ENCODE measurements around the gene CYBRD1.

The CYBRD1 gene

GRCh38 chr2:171554991-171555615, 32.8 kb downstream of the CYBRD1 start:
- DNase-seq (ENCODE audit: low read depth): no peak

GRCh38 chr2:171557363-171557762, 35.1 kb downstream of the CYBRD1 start:
- DNase-seq (ENCODE audit: low read depth): no peak

GRCh38 chr2:171563301-171563700, 41.0 kb downstream of the CYBRD1 start:
- DNase-seq (ENCODE audit: low read depth): no peak

DNA sequence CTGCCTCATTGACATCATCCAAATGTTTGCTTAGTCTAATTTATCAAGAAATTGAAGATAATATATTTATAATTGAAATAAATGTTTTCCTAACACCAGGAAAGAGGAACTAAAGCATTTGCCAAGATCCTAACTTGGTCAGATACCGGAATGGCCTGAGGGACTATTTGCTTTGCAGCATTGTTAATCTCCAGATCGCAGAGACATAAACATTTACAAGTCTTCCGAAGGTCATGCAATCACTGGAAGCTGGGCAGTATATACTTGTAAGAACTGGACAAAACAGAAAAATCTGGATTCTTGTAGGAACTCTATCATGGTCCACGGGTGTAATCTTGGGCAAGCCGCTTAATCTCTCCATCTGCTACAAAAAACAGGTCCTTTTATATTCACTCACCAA, 42.2 kb downstream of the CYBRD1 start:
- DNase-seq (ENCODE audit: low read depth): no peak

GRCh38 chr2:171566057-171566456, 43.8 kb downstream of the CYBRD1 start:
- no peak for DNase-seq (ENCODE audit: low read depth)

DNA sequence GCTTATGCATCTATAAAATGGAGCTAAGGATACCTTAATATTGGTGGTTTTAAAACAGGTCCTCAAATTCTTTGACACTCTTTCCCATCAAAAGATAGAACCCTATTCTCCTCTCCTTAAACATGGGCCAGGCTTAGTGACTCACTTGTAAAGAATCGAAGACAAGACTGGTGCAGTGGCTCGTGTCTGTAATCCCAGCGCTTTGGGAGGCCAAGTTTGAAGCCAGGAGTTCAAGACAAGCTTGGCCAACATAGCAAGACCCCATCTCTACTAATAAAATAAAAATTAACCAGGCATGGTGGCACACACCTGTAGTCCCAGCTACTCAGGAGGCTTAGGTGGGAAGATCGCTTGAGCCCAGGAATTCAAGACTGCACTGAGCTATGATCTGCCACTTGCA, 44.5 kb downstream of the CYBRD1 start:
- DNase-seq (ENCODE audit: low read depth): no peak

GRCh38 chr2:171568089-171568488, 45.8 kb downstream of the CYBRD1 start:
- DNase-seq (ENCODE audit: low read depth): no peak

- no peak for DNase-seq (ENCODE audit: low read depth)
Observed at GRCh38 chr2:171571721-171572120, 49.4 kb downstream of the CYBRD1 start.

DNA sequence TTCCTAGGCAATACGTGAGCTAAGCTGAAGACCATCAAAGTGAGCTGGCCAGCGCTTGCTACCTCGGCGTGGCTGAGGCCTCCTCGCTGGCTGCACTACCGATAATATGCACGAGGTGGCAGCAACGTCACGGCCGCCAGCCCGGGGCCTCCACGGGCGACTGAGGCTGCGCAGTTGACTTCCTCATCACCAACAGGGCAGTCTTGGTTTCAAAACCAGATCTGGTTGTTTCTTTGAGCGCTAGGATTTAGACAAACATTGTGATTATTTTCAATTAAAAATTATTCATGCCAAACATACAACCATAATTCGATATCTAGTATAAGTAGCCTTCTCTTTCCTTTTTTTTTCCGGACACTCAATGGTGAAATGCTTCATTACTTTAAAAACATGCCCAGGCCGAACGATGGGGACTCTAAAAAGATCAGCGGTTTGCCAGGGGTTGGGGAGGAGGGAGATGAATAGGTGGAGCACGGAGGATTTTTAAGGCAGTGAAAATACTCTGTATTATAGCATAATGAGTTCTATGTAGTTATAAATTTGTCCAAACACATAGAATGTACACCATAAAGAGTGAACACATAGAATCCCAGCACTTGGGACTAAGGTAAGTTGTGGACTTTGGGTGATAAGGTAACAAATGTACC, 52.0 kb downstream of the CYBRD1 start:
- DNase-seq (ENCODE audit: low read depth): peak; percentile 65

DNA sequence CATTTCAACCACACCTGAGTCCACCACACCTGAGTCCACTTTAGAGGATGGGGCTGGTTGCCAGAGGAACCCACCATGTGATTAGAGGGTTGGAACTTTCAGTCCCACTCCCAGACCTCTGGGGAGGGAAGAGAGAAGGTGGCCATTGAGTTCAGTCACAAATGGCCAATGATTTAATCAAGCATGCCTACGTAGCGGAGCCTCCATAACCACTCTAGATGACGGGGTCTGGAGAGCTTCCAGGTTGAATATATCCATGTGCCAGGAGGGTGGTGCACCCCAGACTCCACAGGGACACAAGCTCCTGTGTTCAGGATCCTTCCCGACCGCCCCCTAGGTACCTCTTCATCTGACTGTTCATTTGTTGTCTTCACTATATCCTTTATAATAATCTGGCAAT, 53.3 kb downstream of the CYBRD1 start:
- no peak for DNase-seq (ENCODE audit: low read depth)

GRCh38 chr2:171578127-171578803, 56.0 kb downstream of the CYBRD1 start:
- no peak for DNase-seq (ENCODE audit: low read depth)

DNA sequence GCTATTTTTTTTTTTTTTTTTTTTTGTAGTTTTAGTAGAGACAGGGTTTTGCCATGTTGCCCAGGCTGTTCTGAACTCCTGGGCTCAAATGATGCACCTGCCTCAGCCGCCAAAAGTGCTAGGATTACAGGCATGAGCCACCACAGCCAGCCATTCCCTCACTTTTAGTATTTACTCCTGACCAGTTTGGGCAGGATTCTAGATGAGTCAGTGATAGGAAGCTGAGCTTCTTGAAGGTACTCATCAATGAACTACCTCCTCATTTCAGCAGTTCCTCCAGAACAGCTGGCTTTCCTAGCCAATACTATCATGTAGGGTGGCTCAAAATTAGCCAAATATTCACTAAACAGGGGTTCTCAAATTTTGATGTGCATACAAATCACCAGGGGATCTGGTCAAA, 57.2 kb downstream of the CYBRD1 start:
- no peak for DNase-seq (ENCODE audit: low read depth)

DNA sequence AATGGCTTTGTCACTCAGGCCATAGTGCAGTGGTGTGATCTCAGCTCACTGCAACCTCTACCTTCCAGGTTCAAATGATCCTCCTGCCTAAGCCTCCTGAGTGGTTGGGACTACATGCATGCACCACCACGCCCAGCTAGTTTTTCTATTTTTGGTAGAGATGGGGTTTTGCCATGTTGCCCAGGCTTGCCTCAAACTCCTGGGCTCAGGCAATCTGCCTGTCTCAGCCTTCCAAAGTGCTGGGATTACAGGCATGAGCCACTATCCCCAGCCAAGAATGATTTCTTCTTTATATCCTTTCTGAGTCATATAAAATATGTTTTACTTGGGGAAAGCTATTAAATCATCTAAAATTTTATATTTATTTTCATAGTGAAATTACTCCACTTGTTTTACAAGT, 61.3 kb downstream of the CYBRD1 start:
- DNase-seq (ENCODE audit: low read depth): no peak

GRCh38 chr2:171584001-171584400, 61.7 kb downstream of the CYBRD1 start:
- DNase-seq (ENCODE audit: low read depth): no peak

- DNase-seq (ENCODE audit: low read depth): no peak
Observed at GRCh38 chr2:171587132-171587531, 64.9 kb downstream of the CYBRD1 start.

DNA sequence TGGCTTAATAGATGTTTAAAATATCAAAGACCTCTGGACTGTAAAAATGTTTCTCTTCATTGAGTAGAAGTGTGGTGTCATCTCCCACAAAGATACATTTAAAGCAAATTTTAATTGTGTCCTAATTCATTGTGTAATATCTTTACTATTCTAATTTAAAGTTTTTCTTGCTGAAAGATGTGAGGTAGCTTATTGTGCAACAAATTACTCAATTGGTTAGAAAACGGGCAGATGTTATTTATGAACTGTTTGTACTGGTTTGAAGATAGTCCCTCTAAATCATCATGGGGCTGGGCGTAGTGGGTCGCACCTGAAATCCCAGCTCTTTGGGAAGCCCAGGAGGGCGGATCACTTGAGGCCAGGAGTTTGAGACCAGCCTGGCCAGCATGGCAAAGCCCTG, 65.3 kb downstream of the CYBRD1 start:
- DNase-seq (ENCODE audit: low read depth): no peak

- no peak for DNase-seq (ENCODE audit: low read depth)
Observed at GRCh38 chr2:171590116-171590515, 67.8 kb downstream of the CYBRD1 start.

GRCh38 chr2:171592036-171592555, 69.8 kb downstream of the CYBRD1 start:
- DNase-seq (ENCODE audit: low read depth): no peak

DNA sequence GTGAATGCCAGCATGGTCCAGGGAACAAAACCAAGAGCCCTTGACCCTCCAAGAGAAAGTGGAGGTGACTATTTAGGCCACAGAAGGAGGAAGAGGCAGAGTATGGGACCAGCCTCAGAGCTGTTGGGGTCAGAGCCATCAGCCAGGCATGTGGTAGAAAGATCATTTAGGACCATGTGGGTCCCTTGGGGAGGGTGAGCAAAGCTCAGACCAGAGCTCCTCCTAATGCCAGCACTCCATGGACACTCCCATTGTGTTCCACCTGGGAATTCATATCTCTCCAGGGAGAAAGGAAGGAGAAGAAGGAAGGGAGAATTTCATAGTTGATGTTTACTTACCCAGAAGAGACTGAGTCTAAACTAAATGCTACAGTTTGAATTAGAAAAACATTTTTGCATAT, 73.2 kb downstream of the CYBRD1 start:
- no peak for DNase-seq (ENCODE audit: low read depth)

- DNase-seq (ENCODE audit: low read depth): no peak
Observed at GRCh38 chr2:171595896-171596295, 73.6 kb downstream of the CYBRD1 start.

DNA sequence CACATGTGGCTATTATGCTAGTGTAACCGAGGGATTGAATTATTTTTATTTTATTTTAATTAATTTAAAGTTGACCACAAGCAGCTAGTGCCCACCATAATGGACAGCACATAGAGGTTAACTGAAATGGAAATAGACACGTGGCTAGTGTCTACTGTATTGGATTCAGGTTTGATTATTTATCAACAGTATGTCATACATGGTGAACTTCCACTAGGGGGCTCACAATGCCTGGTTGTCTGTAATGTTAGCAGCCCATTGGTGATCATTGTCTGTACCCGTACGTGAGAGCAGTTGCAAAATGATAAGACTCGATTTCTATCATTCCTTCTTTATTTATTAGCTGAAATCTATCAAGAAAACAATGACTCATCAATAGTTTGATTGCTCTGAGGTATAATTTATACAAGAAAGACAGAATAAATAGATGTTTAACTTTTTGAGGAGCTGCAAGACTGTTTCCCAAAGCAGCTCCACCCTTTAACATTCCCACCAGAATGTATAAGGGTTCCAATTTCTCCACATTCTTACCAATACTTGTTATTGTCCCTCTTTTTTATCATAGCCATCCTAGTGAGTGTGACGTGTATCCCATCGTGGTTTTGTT, 76.5 kb downstream of the CYBRD1 start:
- DNase-seq (ENCODE audit: low read depth): no peak

- no peak for DNase-seq (ENCODE audit: low read depth)
Observed at GRCh38 chr2:171600126-171600525, 77.9 kb downstream of the CYBRD1 start.

GRCh38 chr2:171602352-171602751, 80.1 kb downstream of the CYBRD1 start:
- no peak for DNase-seq (ENCODE audit: low read depth)
